Skeletal muscle satellite cell (primary cell): ENCODE data around the gene ADK.
"Not testable (repeated sequence)": the region's sequence is repeated elsewhere in the genome, so short reads cannot be mapped to it uniquely, and the experiment has no call there.

Experiments
- H3K27me3 ChIP-seq: 2 replicates; pipeline ENCODE4 v1.7.0; 2013; ENCODE audit warnings: low read length; ENCODE audit not compliant: control insufficient read depth, insufficient read depth
- H3K36me3 ChIP-seq: 2 replicates; pipeline ENCODE4 v1.7.0; 2013; ENCODE audit warnings: mild to moderate bottlenecking, control low read depth, low read length; ENCODE audit not compliant: insufficient read depth
- H3K4me1 ChIP-seq: 2 replicates; pipeline ENCODE4 v1.7.0; 2013; ENCODE audit warnings: low read length; ENCODE audit not compliant: control insufficient read depth, insufficient read depth
- H3K4me2 ChIP-seq: 2 replicates; pipeline ENCODE4 v1.7.0; 2013; ENCODE audit warnings: mild to moderate bottlenecking, low read length
- H3K4me3 ChIP-seq: 2 replicates; pipeline ENCODE4 v1.7.0; 2013; ENCODE audit warnings: low read length
- H3K9ac ChIP-seq: 2 replicates; pipeline ENCODE4 v1.7.0; 2013; ENCODE audit warnings: mild to moderate bottlenecking, low read depth, low read length, moderate library complexity
- H3K9me3 ChIP-seq: replicated peaks from 2 replicates; pipeline ENCODE4 v1.7.0; 2013; ENCODE audit warnings: mild to moderate bottlenecking, control low read depth, low read length

Gene ADK

GRCh38 chr10:74118804-74119203 lies 32.2 kb upstream of the ADK start:
- Histone ChIP-seq H3K9me3 (no peaks in the 10 kb centered on the region), H3K9ac (peak overlapping the region; percentile 46), H3K4me3 (no peak overlapping the region), H3K4me1 (peaks cover 13% of the 10 kb centered on the region), H3K27me3 (no peaks in the 10 kb centered on the region), H3K36me3 (peaks cover 96% of the 10 kb centered on the region), H3K4me2 (no peak overlapping the region)

GRCh38 chr10:74120911-74121310 lies 30.1 kb upstream of the ADK start:
- Histone ChIP-seq H3K36me3 (peaks cover 90% of the 10 kb centered on the region), H3K9ac (no peak overlapping the region), H3K4me2 (no peak overlapping the region), H3K4me3 (no peak overlapping the region), H3K27me3 (no peaks in the 10 kb centered on the region), H3K4me1 (peaks cover 13% of the 10 kb centered on the region), H3K9me3 (no peaks in the 10 kb centered on the region)

- peaks cover 88% of the 10 kb centered on the region for H3K36me3 ChIP-seq
- H3K4me1 ChIP-seq, result peaks cover 13% of the 10 kb centered on the region
- no peaks in the 10 kb centered on the region for H3K9me3 ChIP-seq
- no peak overlapping the region for H3K9ac ChIP-seq
- no peaks in the 10 kb centered on the region for H3K27me3 ChIP-seq
- H3K4me2 ChIP-seq, result no peak overlapping the region
- H3K4me3 ChIP-seq, result no peak overlapping the region
Measured at GRCh38 chr10:74121368-74121767, 29.7 kb upstream of the ADK start.

DNA sequence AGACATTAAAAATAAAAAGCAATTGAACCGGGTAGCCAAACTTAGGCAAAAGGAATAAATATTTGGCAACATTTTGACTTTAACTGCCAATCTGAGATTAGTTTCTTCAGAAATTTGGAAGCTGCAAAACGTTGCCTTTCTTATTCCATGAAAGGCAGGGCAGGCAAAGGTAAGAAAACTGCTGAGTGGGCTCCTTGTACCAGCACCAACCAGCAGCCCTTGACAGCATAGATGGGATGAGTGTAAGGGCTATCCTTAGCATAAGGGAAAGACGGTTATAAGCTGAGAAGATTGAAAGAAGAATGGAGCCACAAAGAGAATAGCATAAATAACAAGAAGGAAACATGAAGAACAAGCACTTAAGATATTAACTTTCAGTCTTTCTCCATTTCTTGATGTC lies 29.0 kb upstream of the ADK start:
- H3K9ac ChIP-seq, result no peak overlapping the region
- no peak overlapping the region for H3K4me2 ChIP-seq
- H3K27me3 ChIP-seq, result no peaks in the 10 kb centered on the region
- H3K4me1 ChIP-seq, result peaks cover 13% of the 10 kb centered on the region
- no peak overlapping the region for H3K4me3 ChIP-seq
- peaks cover 86% of the 10 kb centered on the region for H3K36me3 ChIP-seq
- H3K9me3 ChIP-seq, result no peaks in the 10 kb centered on the region

DNA sequence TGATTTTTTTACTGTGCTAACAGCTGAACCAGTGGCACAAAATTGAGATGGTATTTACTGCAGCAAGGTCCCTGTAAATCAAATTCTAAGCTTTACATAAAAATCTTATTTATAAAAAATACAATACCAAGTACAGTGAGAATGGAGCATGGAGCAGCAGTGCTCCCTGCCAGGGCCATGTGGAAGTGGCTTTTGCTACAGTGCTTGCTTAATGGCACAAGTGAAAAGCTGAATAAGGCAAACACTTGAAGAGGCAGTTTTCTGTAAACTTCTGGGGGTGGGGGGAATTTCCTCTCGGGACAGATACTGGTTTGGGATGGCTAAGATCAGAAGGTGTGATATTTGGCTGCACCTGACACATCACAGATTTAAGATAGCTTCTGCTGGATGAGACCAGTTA lies 27.9 kb upstream of the ADK start:
- Histone ChIP-seq H3K4me2 (no peak overlapping the region), H3K4me3 (no peak overlapping the region), H3K9ac (no peak overlapping the region), H3K36me3 (peaks cover 78% of the 10 kb centered on the region), H3K9me3 (no peaks in the 10 kb centered on the region), H3K27me3 (no peaks in the 10 kb centered on the region), H3K4me1 (peaks cover 13% of the 10 kb centered on the region)

- Histone ChIP-seq H3K9ac (no peak overlapping the region), H3K4me3 (no peak overlapping the region), H3K27me3 (no peaks in the 10 kb centered on the region), H3K9me3 (no peaks in the 10 kb centered on the region), H3K4me2 (no peak overlapping the region), H3K36me3 (peaks cover 46% of the 10 kb centered on the region), H3K4me1 (no peaks in the 10 kb centered on the region)
Measured at GRCh38 chr10:74133923-74134820, 16.8 kb upstream of the ADK start.

DNA sequence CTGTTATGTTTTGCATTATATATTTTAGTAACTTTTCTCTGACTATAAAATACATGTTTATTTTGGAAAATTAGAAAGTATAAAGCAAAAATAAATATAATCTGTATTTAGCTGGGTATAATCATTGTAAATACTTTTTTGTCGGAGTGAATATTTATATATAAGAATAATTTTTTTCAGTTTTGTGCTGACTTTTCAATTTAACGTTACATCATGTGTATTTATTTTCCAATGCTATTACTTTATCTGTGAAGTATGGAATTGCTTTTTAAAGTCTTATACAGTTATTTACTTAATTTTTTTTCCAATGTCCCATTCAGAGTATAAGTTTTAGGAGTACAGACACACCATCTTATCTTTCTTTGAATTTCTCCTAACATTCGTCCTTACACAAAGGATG lies 15.6 kb upstream of the ADK start:
- H3K9ac ChIP-seq, result no peak overlapping the region
- H3K27me3 ChIP-seq, result no peaks in the 10 kb centered on the region
- H3K4me1 ChIP-seq, result no peaks in the 10 kb centered on the region
- no peaks in the 10 kb centered on the region for H3K9me3 ChIP-seq
- H3K4me2 ChIP-seq, result no peak overlapping the region
- H3K36me3 ChIP-seq, result peaks cover 38% of the 10 kb centered on the region
- H3K4me3 ChIP-seq, result no peak overlapping the region

GRCh38 chr10:74137992-74138391 lies 13.0 kb upstream of the ADK start:
- Histone ChIP-seq H3K4me3 (no peak overlapping the region), H3K4me1 (no peaks in the 10 kb centered on the region), H3K9ac (no peak overlapping the region), H3K9me3 (no peaks in the 10 kb centered on the region), H3K4me2 (no peak overlapping the region), H3K36me3 (peaks cover 35% of the 10 kb centered on the region), H3K27me3 (no peaks in the 10 kb centered on the region)

- not testable (repeated sequence) for H3K9ac ChIP-seq, H3K4me2 ChIP-seq, H3K9me3 ChIP-seq, H3K4me1 ChIP-seq, H3K4me3 ChIP-seq, H3K27me3 ChIP-seq
- peaks cover 35% of the 10 kb centered on the region for H3K36me3 ChIP-seq
Measured at GRCh38 chr10:74138596-74138995, 12.4 kb upstream of the ADK start.

GRCh38 chr10:74139981-74140380 lies 11.0 kb upstream of the ADK start:
- Histone ChIP-seq H3K36me3 (peaks cover 30% of the 10 kb centered on the region), H3K4me2 (no peak overlapping the region), H3K27me3 (no peaks in the 10 kb centered on the region), H3K4me3 (no peak overlapping the region), H3K4me1 (peaks cover 5% of the 10 kb centered on the region), H3K9ac (no peak overlapping the region), H3K9me3 (no peaks in the 10 kb centered on the region)

DNA sequence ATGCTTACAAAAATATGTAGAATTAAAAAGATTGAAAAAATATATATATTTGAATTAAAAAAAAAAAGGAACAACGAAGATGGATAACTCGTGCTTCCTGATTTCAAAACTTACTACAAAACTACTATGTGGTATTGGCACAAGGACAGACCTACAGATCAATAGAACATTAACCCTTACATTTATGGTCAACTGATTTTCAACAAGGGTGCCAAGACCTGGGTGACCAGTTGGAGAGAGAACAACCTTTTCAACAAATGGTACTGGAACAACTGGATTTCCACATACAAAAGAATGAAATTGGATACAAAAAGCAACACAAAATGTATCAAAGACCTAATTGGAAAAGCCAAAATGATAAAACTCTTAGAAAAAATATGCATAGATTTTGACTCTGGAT lies 10.5 kb upstream of the ADK start:
- Histone ChIP-seq H3K4me1 (peaks cover 9% of the 10 kb centered on the region), H3K27me3 (no peaks in the 10 kb centered on the region), H3K36me3 (peaks cover 26% of the 10 kb centered on the region), H3K9ac (no peak overlapping the region), H3K9me3 (no peaks in the 10 kb centered on the region), H3K4me3 (no peak overlapping the region), H3K4me2 (no peak overlapping the region)

- Histone ChIP-seq H3K4me1 (peaks cover 21% of the 10 kb centered on the region), H3K9me3 (no peaks in the 10 kb centered on the region), H3K27me3 (no peaks in the 10 kb centered on the region), H3K36me3 (no peaks in the 10 kb centered on the region), H3K9ac (no peak overlapping the region), H3K4me2 (peak overlapping the region; percentile 20), H3K4me3 (no peak overlapping the region)
Measured at GRCh38 chr10:74145133-74145532, 5.9 kb upstream of the ADK start.
